ENCODE data around the gene TTLL6. TPM values are rescaled to one million over a fixed set of nuclear protein-coding genes. Genes with fewer than 3 reads are reported as not detected.
"Not testable (repeated sequence)": the region's sequence is repeated elsewhere in the genome, so short reads cannot be mapped to it uniquely, and the experiment has no call there.

Gene TTLL6
- total RNA-seq, 8 experiments from 2014 or later = 0.36 to 3.9 (median 1.1) TPM; not detected in 2

DNA sequence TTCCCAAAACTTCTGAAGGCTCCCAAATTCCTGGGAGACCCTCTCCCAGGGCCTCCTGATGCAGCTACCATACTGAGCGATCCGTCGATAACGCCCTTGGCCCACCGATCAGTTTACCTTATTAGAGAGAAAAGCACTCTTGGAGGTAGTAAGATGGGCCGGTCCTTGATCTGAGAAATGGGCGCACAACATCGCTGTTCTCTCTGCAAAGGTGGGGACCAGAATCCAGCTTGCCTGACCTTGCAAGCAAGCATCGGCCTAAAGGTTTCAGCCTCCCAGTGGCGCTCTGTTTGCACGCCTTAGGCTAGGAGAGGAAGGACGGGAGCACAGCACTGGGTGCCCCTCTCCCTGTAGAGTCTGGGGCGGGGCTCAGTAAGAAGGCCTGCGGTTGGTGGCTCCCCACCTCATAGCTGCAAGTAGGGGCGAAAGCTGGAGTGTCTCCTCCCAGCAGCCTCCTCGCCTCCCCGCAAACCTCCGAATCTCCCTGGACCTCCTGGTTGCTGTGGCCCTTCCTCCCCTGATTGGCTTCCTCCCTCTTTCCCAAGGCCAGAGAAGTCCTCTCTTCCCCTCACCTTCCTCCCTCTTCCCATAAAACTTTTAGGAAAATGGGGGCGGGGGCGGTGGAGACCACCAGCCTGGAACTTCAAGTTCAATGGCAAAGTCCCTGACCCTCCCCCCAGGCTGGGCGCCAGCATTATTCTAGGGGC is 94.7 kb downstream of the TTLL6 start, which contains the start of gene PRAC1:
Gene PRAC1 (minus strand): TSS at position 318 of the 707 bp plus-strand sequence. CDS start 126 bp downstream, at position 192.
- in situ Hi-C loops (cut with MboI; ENCODE audit: low pct_unique_long_range_greater_than_20kb in 2 of 9, low sequenced_read_pairs in 9 of 9, unreplicated experiment in 9 of 9) = loop anchor here in 2 of 9 experiments (10.0 to 25.0 kb wide), 2 partner anchors 72 to 165 kb away; partner anchors contain the start of gene ATP5MC1 (in 2 of the 2)
- peaks cover 0 to 9% of the 10 kb centered on the region in 2 donors for H3K4me1 ChIP-seq (replicated peaks in 1 of 2)
- no peak within 1 kb of the TSS for H3K4me3 ChIP-seq
- no peak within 1 kb of the TSS for H3K27ac ChIP-seq
- WGBS, 10 experiments = 9 to 41% (median 22%) methylated on average over 2 to 16 of the region's 21 CpGs; no CpG with 5 or more reads in 3 of the 10 experiments
- no peak for ATAC-seq (replicated peaks in 6 of 8)

DNA sequence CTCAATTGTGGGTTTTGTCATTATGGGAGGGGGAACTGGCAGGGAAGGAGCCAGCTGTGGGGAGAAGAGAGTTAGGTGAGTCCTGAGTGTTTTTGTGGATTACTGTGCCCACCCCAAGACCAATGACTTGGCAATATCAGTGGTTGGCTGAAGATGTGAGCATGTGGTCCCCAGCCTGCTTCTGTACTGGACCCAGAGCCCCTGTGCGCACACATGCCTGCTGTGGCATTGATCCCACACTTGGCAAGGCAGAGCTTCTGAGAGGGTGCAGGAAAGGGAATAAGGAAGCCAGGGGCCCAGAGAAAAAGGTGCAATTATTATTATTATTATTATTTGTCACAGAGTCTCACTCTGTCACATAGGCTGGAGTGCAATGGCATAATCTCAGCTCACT is 96.0 kb downstream of the TTLL6 start:
- 60 to 100% methylated on average over 1 of the region's 1 CpG; no CpG with 5 or more reads in 8 of the 10 experiments for WGBS, 10 experiments
- ATAC-seq (replicated peaks in 6 of 8) = no peak
- Histone ChIP-seq H3K27ac (no peak overlapping the region), H3K4me3 (no peak overlapping the region), H3K4me1 (replicated peaks in 1 of 2) (peaks cover 0 to 9% of the 10 kb centered on the region in 2 donors)
- in situ Hi-C loops (cut with MboI; ENCODE audit: low pct_unique_long_range_greater_than_20kb in 2 of 9, low sequenced_read_pairs in 9 of 9, unreplicated experiment in 9 of 9) = loop anchor here in 2 of 9 experiments (10.0 to 25.0 kb wide), 2 partner anchors 74 to 166 kb away; partner anchors contain the start of gene ATP5MC1 (in 2 of the 2)

DNA sequence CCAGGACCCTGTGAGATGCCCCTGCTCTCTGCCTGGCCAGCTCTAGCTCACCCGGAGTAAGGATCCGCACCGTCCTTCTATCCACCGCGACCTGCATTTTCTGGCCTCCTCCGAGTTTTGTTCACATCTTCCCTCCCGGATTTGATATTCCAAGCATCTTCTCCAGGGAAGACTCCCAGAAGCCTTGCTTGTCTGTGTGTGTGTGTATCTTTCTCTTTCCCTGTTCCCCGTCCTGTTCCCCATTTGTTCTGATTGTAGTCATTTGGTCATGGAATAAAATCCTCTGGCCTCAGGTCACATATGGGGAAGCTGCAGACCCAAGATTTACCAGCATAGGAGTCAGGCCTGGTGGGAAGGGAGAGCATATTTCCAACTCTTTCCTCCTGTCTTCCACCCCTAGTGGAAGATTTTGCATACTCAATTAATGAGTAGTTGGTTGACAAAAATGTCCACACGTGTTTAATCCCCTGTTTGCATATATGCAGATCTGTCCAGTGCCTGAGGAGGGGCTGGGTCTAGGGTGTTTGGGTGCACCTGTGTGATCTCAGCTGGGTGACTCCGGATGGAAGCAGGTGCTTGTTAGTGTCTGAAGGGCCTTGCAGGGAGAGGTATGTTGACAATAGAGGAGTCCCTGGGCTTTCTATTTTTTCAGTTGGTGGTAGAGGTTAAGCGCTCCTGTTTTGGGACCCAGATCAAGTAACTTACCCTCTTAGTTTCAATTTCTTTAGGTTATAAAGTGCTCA is 96.6 kb downstream of the TTLL6 start:
- H3K4me3 ChIP-seq = no peak overlapping the region
- in situ Hi-C loops (cut with MboI; ENCODE audit: low pct_unique_long_range_greater_than_20kb in 2 of 9, low sequenced_read_pairs in 9 of 9, unreplicated experiment in 9 of 9) = loop anchor here in 2 of 9 experiments (10.0 to 25.0 kb wide), 2 partner anchors 74 to 167 kb away; partner anchors contain the start of gene ATP5MC1 (in 2 of the 2)

DNA sequence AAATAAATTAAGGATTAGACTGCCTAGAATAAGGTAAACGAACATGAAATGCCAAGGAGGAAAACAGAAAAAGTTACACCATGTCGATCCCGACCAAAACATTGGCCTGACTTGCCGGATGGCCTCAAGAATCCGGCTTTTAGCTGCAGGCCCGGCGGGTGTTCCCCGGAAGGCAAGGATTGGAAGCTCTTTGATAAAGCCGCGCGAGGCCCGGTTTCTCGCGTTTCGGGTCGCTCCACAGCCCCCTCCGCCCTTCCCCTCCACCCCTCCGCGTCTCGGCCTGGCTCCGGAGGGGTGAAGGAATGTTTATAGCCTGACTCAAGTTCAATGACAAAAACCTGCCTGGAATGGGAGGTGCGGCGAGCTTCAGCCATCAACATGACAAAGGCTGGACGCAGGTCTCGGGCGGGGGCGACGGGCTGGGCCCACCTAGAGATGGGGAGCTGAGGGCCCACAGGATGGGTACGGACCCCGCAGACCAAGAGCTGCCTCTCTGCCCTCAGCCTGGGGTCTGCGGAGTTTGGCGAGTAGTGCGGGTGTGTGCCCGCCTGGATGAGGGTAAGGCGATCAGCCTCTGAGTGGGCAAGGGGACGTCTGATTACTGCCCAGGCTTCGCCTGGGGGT is 97.3 kb downstream of the TTLL6 start:
- H3K27ac ChIP-seq = no peak overlapping the region
- peaks cover 0 to 9% of the 10 kb centered on the region in 2 donors for H3K4me1 ChIP-seq (replicated peaks in 1 of 2)
- H3K4me3 ChIP-seq = no peak overlapping the region
- ATAC-seq (replicated peaks in 6 of 8) = no peak
- in situ Hi-C loops (cut with MboI; ENCODE audit: low pct_unique_long_range_greater_than_20kb in 2 of 9, low sequenced_read_pairs in 9 of 9, unreplicated experiment in 9 of 9) = loop anchor here in 2 of 9 experiments (10.0 to 25.0 kb wide), 2 partner anchors 75 to 168 kb away; partner anchors contain the start of gene ATP5MC1 (in 2 of the 2)
- 0 to 30% (median 4%) methylated on average over 2 to 12 of the region's 37 CpGs; no CpG with 5 or more reads in 3 of the 10 experiments for WGBS, 10 experiments

More for the DNA sequence above, 96.6 kb downstream of the TTLL6 start:
- no peak overlapping the region for H3K27ac ChIP-seq
- peaks cover 0 to 9% of the 10 kb centered on the region in 2 donors for H3K4me1 ChIP-seq (replicated peaks in 1 of 2)
- no peak for ATAC-seq (replicated peaks in 6 of 8)
- WGBS, 10 experiments = 0 to 39% (median 14%) methylated on average over 1 to 10 of the region's 11 CpGs; no CpG with 5 or more reads in 2 of the 10 experiments

DNA sequence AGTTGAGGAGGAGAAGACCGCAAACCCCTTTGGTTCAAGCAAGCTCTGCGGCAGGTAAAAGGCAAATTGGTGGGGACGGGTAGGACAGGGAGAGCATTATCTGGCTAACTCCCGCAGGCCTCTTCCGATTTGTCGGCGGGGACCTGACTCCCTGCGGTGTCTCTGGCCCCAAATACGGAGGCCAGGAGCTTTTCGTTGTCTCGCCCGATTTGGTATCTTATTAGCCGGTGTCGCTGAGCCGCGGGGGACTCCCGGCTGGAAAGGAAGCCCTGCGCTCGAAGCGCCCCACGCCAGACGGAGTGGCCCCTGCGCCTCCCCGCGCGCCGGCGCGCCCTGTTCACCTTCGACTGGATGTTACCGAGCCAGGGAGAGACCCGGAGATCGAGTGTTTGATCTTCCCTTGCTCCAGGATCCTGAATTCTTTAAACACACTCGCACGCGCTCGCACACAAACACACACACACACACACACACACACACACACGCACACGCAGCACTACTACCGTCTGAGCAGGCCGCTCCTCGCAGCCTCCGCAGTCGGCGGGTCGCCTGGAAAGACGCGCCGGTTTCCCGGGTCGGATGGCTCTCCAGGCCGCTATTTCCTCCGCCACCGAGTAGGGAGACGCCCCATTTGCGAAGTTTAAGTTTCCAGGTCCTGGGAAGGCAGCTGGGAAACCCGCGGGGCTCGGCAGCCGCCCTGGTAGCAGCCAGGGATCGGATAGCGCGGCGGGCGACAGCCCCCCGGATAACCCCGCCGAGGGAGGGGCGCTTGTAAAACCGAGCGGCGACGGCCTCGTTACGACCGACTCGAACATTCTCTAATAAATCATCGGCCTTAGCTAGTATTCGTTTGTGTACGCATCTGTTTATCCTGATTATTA is 98.0 kb downstream of the TTLL6 start:
- in situ Hi-C loops (cut with MboI; ENCODE audit: low pct_unique_long_range_greater_than_20kb in 2 of 9, low sequenced_read_pairs in 9 of 9, unreplicated experiment in 9 of 9) = loop anchor here in 2 of 9 experiments (25.0 kb wide), 1 partner anchor 168 kb away; the partner anchor contains the start of gene ATP5MC1 (in 2 of the 2)

DNA sequence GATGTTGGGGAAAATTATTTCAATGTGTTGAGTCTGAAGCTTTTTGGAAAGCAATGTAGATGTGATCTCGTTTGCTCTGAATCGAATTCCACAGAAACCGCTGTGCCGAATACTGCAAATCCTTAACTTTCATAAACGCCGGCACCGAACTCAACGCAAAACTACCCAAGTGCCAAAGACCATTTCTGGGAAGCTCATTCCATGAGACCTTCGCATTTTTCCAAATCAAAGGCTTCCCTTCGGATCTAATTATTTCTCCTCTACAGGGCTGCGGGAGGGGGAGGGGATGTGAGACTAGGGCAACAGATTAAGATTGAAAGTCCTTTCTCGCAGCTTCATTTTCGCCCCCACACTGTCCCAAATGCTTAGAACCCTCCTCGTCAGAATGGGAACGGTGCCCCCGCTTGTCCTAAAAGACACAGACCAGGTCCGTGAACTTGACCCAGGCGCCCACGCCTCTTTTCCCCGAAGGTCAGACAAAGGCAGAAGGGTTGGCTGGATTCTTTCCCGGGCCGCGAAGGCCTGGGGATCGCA is 98.7 kb downstream of the TTLL6 start:
- Histone ChIP-seq H3K4me1 (replicated peaks in 1 of 2) (peaks cover 0 to 5% of the 10 kb centered on the region in 2 donors), H3K4me3 (no peak overlapping the region), H3K27ac (no peak overlapping the region)
- 2 to 27% (median 7%) methylated on average over 3 to 19 of the region's 24 CpGs; no CpG with 5 or more reads in 2 of the 10 experiments for WGBS, 10 experiments
- ATAC-seq (replicated peaks in 6 of 8) = no peak
- in situ Hi-C loops (cut with MboI; ENCODE audit: low pct_unique_long_range_greater_than_20kb in 2 of 9, low sequenced_read_pairs in 9 of 9, unreplicated experiment in 9 of 9) = loop anchor here in 2 of 9 experiments (25.0 kb wide), 1 partner anchor 169 kb away; the partner anchor contains the start of gene ATP5MC1 (in 2 of the 2)

More for the DNA sequence above, 98.0 kb downstream of the TTLL6 start:
- peak in 6 of 8 experiments; percentile 20 to 45 (median 36) for ATAC-seq (replicated peaks in 6 of 8)
- H3K4me1 ChIP-seq (replicated peaks in 1 of 2) = peaks cover 0 to 9% of the 10 kb centered on the region in 2 donors
- no peak overlapping the region for H3K4me3 ChIP-seq
- 0 to 60% (median 2%) methylated on average over 2 to 40 of the region's 80 CpGs; no CpG with 5 or more reads in 4 of the 10 experiments for WGBS, 10 experiments
- no peak overlapping the region for H3K27ac ChIP-seq

DNA sequence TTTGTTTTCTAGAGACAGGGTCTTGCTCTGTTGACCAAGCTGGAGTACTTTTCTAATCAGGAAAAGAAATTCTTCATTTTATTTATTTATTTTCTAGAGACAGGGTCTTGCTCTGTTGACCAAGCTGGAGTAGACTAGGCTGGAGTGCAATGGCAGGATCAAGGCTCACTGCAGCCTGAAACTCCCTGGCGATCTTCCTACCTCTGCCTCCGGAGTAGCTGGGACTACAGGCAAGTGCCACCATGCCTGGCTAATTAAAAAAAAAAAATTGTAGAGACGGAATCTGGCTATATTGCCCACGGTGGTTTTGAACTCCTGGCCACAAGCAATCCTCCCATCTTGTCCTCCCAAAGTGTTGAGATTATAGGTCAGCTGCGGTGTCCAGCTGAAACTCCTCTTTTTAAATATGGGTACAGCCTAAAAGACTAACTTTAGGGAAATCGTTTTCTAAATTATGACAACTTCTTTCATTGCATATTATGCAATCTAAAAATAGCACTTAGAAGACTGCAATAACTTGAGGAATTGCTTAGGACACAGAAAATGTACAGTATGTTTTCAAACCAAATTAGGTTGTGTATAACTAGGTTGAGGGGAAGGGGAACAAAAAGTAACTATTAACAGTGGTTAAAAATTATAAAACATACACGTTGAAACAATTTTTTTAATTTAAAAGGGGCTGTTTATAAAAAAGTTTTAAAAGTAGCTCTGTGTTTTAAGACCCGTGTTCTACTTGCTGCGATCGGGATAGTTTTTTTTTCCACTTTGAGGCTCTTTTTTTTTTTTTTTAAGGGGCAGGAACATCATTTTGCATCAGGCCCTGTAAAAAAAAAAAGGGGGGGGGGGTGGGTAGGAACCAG is 99.4 kb downstream of the TTLL6 start:
- in situ Hi-C loops (cut with MboI; ENCODE audit: low pct_unique_long_range_greater_than_20kb in 2 of 9, low sequenced_read_pairs in 9 of 9, unreplicated experiment in 9 of 9) = loop anchor here in 2 of 9 experiments (25.0 kb wide), 1 partner anchor 170 kb away; the partner anchor contains the start of gene ATP5MC1 (in 2 of the 2)
- WGBS, 10 experiments = 4 to 22% (median 15%) methylated on average over 3 to 10 of the region's 10 CpGs
- no peak for ATAC-seq (replicated peaks in 6 of 8)
- peaks cover 0 to 2% of the 10 kb centered on the region in 2 donors for H3K4me1 ChIP-seq (replicated peaks in 1 of 2)
- H3K27ac ChIP-seq = no peak overlapping the region
- no peak overlapping the region for H3K4me3 ChIP-seq

DNA sequence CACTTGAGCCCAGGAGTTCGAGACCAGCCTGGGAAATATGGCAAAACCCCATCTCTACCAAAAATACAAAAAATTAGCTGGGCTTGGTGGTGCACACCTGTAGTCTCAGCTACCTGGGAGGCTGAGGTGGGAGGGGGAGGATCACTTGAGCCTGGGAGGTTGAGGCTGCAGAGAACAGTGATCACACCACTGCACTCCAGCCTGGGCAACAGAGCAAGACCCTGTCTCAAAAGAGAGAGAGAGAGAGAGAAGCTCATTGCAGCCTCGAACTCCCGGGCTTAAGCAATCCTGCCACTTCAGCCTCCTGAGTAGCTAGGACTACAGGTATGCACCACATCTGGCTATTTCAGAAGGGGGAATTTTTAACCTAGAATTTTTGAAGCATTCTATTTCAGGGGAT is 100.5 kb downstream of the TTLL6 start:
- WGBS, 10 experiments = 0 to 100% (median 11%) methylated on average over 1 to 2 of the region's 3 CpGs; no CpG with 5 or more reads in 6 of the 10 experiments
- not testable (repeated sequence) for ATAC-seq (replicated peaks in 6 of 8); H3K27ac ChIP-seq; H3K4me1 ChIP-seq (replicated peaks in 1 of 2); H3K4me3 ChIP-seq
- in situ Hi-C loops (cut with MboI; ENCODE audit: low pct_unique_long_range_greater_than_20kb in 2 of 9, low sequenced_read_pairs in 9 of 9, unreplicated experiment in 9 of 9) = loop anchor here in 2 of 9 experiments (25.0 kb wide), 1 partner anchor 171 kb away; the partner anchor contains the start of gene ATP5MC1 (in 2 of the 2)

DNA sequence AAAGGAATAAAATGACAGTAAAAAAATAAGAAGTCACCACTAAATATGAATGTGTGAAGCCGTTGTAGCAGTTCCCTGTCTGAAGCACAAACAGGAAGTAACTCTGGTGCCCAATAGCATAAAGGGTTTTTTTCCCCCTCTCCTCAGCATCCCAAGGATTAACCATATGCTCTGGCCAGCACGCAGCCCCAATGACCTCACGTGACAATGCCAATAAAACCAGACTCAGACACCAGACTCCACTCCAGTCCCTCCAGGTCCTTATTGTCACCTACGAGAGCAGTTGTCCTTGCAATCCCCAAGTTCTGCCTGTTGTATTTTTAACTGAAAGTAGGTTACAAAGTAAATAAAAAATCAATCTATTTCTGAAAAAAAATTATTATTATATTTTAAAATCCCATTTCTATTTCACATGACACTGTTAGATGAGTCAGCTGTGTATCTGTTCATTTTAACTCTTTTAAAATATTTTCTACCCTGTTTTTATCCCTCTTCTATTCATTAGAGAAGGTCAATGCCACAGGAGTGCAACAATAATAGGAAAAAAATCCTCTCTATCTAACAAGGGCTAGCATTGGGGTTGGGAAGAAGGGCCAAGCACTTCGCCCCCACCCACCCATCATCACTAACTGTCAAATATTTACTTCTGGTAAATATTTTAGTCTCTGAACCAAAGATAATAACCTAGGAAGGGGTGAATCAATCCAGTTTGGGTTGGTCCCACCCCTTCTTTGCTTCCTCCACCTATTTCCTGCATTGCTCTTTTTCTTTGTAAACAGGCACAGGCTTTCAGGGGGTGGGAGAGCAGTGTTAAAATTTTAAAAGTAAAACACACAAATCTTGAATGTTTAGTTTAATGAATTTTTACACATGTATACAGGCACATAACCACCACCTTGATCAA is 101.3 kb downstream of the TTLL6 start:
- ATAC-seq (replicated peaks in 6 of 8) = no peak
- in situ Hi-C loops (cut with MboI; ENCODE audit: low pct_unique_long_range_greater_than_20kb in 2 of 9, low sequenced_read_pairs in 9 of 9, unreplicated experiment in 9 of 9) = loop anchor here in 2 of 9 experiments (25.0 kb wide), 1 partner anchor 172 kb away; the partner anchor contains the start of gene ATP5MC1 (in 2 of the 2)
- Histone ChIP-seq H3K4me1 (replicated peaks in 1 of 2) (peaks cover 0 to 2% of the 10 kb centered on the region in 2 donors), H3K4me3 (no peak overlapping the region), H3K27ac (no peak overlapping the region)
- 7 to 67% (median 13%) methylated on average over 1 to 5 of the region's 5 CpGs; no CpG with 5 or more reads in 1 of the 10 experiments for WGBS, 10 experiments

All from motor neuron (in vitro differentiated cells).